IMR-90 (cell line): Measurements from ENCODE around the gene TM9SF4. TPM values are rescaled to one million over a fixed set of nuclear protein-coding genes. Genes with fewer than 3 reads are reported as not detected.

Experiments used
- ATAC-seq: fragments of 200-7000 bp; cut with Tn5 transposase; 2 replicates; pipeline ENCODE4 v1.9.1; 2020; ENCODE audit warnings: low read depth, mild to moderate bottlenecking, moderate library complexity
- BruUV-seq: library from RNA; stranded (reverse); fragments of 400-500 nt; replicated peaks from 2 replicates; lab custom pipeline; 2021; lab: Mats Ljungman, UMichigan
- CTCF ChIA-PET: fragments of 300-600 bp; formaldehyde crosslinking; extraction: SDS; loops from one replicate; lab custom pipeline; 2021; ENCODE audit warnings: antibody characterized with exemption; lab: Yijun Ruan, JAX
- POLR2A ChIA-PET: fragments of 300-600 bp; sonication (Branson Sonifier 250); formaldehyde crosslinking; loops from one replicate; lab custom pipeline; 2022; ENCODE audit warnings: antibody characterized with exemption; ENCODE audit not compliant: unreplicated experiment; lab: Charles Lee
- DNase-seq: peaks from one replicate; pipeline ENCODE4 v3.0.0; 2013
- H2AFZ ChIP-seq: replicated peaks from 2 replicates; pipeline ENCODE3; 2013; ENCODE audit warnings: low read length, mild to moderate bottlenecking; ENCODE audit not compliant: poor library complexity
- H2AK5ac ChIP-seq: 2 replicates; pipeline ENCODE4 v1.6.1; 2013; ENCODE audit warnings: low read depth, low read length, inconsistent platforms
- H2AK9ac ChIP-seq: replicated peaks from 2 replicates; pipeline ENCODE3; 2013; ENCODE audit warnings: mild to moderate bottlenecking, low read depth, low read length, moderate library complexity; ENCODE audit not compliant: poor library complexity
- H2BK120ac ChIP-seq: 2 replicates; pipeline ENCODE4 v1.6.1; 2013; ENCODE audit warnings: low read depth, low read length, inconsistent platforms
- H2BK15ac ChIP-seq: 3 replicates; pipeline ENCODE4 v1.6.1; 2013; ENCODE audit warnings: low read depth, low read length, inconsistent platforms
- H2BK20ac ChIP-seq: 2 replicates; pipeline ENCODE4 v1.6.1; 2013; ENCODE audit warnings: low read depth, mild to moderate bottlenecking, inconsistent platforms, low read length, moderate library complexity
- H2BK5ac ChIP-seq: 2 replicates; pipeline ENCODE4 v1.6.1; 2013; ENCODE audit warnings: mild to moderate bottlenecking, low read depth, low read length, inconsistent platforms; ENCODE audit not compliant: poor library complexity, severe bottlenecking
- H3K14ac ChIP-seq: replicated peaks from 2 replicates; pipeline ENCODE4 v1.6.1; 2013; ENCODE audit warnings: low read depth, low read length, inconsistent platforms
- H3K18ac ChIP-seq: 2 replicates; pipeline ENCODE4 v1.6.1; 2013; ENCODE audit warnings: low read depth, low read length, control low read depth
- H3K23ac ChIP-seq: 2 replicates; pipeline ENCODE4 v1.6.1; 2013; ENCODE audit warnings: low read depth, low read length, inconsistent platforms
- H3K27ac ChIP-seq: 2 replicates; pipeline ENCODE4 v1.5.1; 2013; ENCODE audit warnings: mild to moderate bottlenecking, control low read depth, low read length; ENCODE audit not compliant: insufficient read depth
- H3K27me3 ChIP-seq: 2 replicates; pipeline ENCODE4 v1.6.1; 2013; ENCODE audit warnings: low read length; ENCODE audit not compliant: control insufficient read depth, insufficient read depth
- H3K36me3 ChIP-seq: 2 replicates; pipeline ENCODE4 v1.6.1; 2013; ENCODE audit warnings: low read length, mixed read lengths; ENCODE audit not compliant: control insufficient read depth, insufficient read depth
- H3K4ac ChIP-seq: 2 replicates; pipeline ENCODE4 v1.6.1; 2013; ENCODE audit warnings: low read depth, low read length, inconsistent platforms
- H3K4me1 ChIP-seq: 2 replicates; pipeline ENCODE4 v1.6.1; 2013; ENCODE audit warnings: low read length, mixed read lengths; ENCODE audit not compliant: control insufficient read depth, insufficient read depth
- H3K4me2 ChIP-seq: 2 replicates; pipeline ENCODE4 v1.6.1; 2013; ENCODE audit warnings: low read depth, mild to moderate bottlenecking, control low read depth, low read length, moderate library complexity
- H3K4me3 ChIP-seq: 2 replicates; pipeline ENCODE4 v1.5.1; 2013; ENCODE audit warnings: low read depth, mild to moderate bottlenecking, control low read depth, low read length, moderate library complexity; ENCODE audit not compliant: insufficient read depth
- H3K56ac ChIP-seq: 2 replicates; pipeline ENCODE4 v1.6.1; 2013; ENCODE audit warnings: low read length, inconsistent platforms; ENCODE audit not compliant: insufficient read depth; ENCODE audit errors: extremely low read depth
- H3K79me1 ChIP-seq, 2 experiments: 2 replicates each; pipeline ENCODE4 v1.6.1; 2013; ENCODE audit warnings: low read length in 2 of 2, inconsistent platforms in 1 of 2, low read depth in 1 of 2
- H3K9ac ChIP-seq: 2 replicates; pipeline ENCODE4 v1.6.1; 2013; ENCODE audit warnings: low read depth, low read length, control low read depth
- H3K9me1 ChIP-seq: 2 replicates; pipeline ENCODE4 v1.6.1; 2013; ENCODE audit warnings: low read length, inconsistent platforms; ENCODE audit not compliant: insufficient read depth
- H3K9me3 ChIP-seq: 2 replicates; pipeline ENCODE4 v1.6.1; 2013; ENCODE audit warnings: low read length; ENCODE audit not compliant: control insufficient read depth, insufficient read depth
- H4K20me1 ChIP-seq: 2 replicates; pipeline ENCODE4 v1.6.1; 2013; ENCODE audit warnings: low read length, inconsistent platforms; ENCODE audit not compliant: insufficient read depth
- H4K5ac ChIP-seq: 2 replicates; pipeline ENCODE4 v1.6.1; 2013; ENCODE audit warnings: mild to moderate bottlenecking, low read depth, low read length, control low read depth
- H4K8ac ChIP-seq, 2 experiments: 2 replicates each; pipeline ENCODE4 v1.6.1; 2013; ENCODE audit warnings: low read depth in 2 of 2, low read length in 2 of 2, control low read depth in 1 of 2, inconsistent platforms in 1 of 2
- H4K91ac ChIP-seq: 2 replicates; pipeline ENCODE4 v1.6.1; 2013; ENCODE audit warnings: low read depth, low read length, inconsistent platforms; ENCODE audit not compliant: insufficient read depth
- BHLHE40 ChIP-seq: fragments of 150-350 bp; IDR thresholded peaks from 2 replicates; pipeline ENCODE4 v1.6.1; 2016; ENCODE audit warnings: mild to moderate bottlenecking, low read depth, low read length
- CEBPB ChIP-seq: IDR thresholded peaks from 2 replicates; pipeline ENCODE4 v1.6.1; 2012; ENCODE audit warnings: low read depth, low read length, improper control_type of control experiment
- CHD1 ChIP-seq: IDR thresholded peaks from 2 replicates; pipeline ENCODE4 v1.6.1; 2012; ENCODE audit warnings: low read depth, low read length, improper control_type of control experiment
- MAFK ChIP-seq: IDR thresholded peaks from 2 replicates; pipeline ENCODE4 v1.6.1; 2012; ENCODE audit warnings: low read depth, low read length, improper control_type of control experiment
- MAZ ChIP-seq: IDR thresholded peaks from 2 replicates; pipeline ENCODE4 v1.6.1; 2012; ENCODE audit warnings: low read depth, mild to moderate bottlenecking, low read length, improper control_type of control experiment, moderate library complexity, borderline replicate concordance
- NFE2L2 ChIP-seq: fragments of 150-350 bp; IDR thresholded peaks from 2 replicates; pipeline ENCODE4 v1.6.1; 2016; ENCODE audit warnings: low read depth, mild to moderate bottlenecking, low read length
- RAD21 ChIP-seq: IDR thresholded peaks from 2 replicates; pipeline ENCODE4 v1.6.1; 2012; ENCODE audit warnings: low read length, improper control_type of control experiment
- RCOR1 ChIP-seq: IDR thresholded peaks from 2 replicates; pipeline ENCODE4 v1.6.1; 2012; ENCODE audit warnings: mild to moderate bottlenecking, low read length, improper control_type of control experiment; ENCODE audit not compliant: insufficient replicate concordance
- RFX5 ChIP-seq: IDR thresholded peaks from 2 replicates; pipeline ENCODE4 v1.8.0; 2012; ENCODE audit warnings: low read depth, mild to moderate bottlenecking, low read length, moderate library complexity
- SMC3 ChIP-seq: fragments of 150-350 bp; IDR thresholded peaks from 2 replicates; pipeline ENCODE4 v1.6.1; 2016; ENCODE audit warnings: low read depth, mild to moderate bottlenecking, antibody characterized with exemption, low read length, moderate library complexity
- WGBS, 2 experiments: methylation state at CpG; one replicate each; pipeline versions ENCODE4 v1.1.5 to v1.1.7; 2013; ENCODE audit warnings: missing lambda C conversion rate in 2 of 2; ENCODE audit not compliant: insufficient read length in 1 of 2; ENCODE audit errors: extremely low coverage in 2 of 2; 5-methylcytosine and 5-hydroxymethylcytosine counted together
- dilution Hi-C: fragments of 300-500 bp; cut with HindIII; formaldehyde crosslinking; loops from one replicate; pipeline ENCODE4 v1.14.3; 2018; ENCODE audit warnings: low sequenced_read_pairs; ENCODE audit not compliant: unreplicated experiment
- in situ Hi-C: fragments of 300-500 bp; cut with MboI; formaldehyde crosslinking; loops from 3 replicates; pipeline ENCODE4 v1.14.3; 2019; ENCODE audit warnings: low sequenced_read_pairs, inconsistent platforms, mixed read lengths
- intact Hi-C: fragments of 100-400 bp; cut with micrococcal nuclease; formaldehyde crosslinking; loops from 2 replicates; pipeline ENCODE4 v1.10.0; 2022
- polyA plus RNA-seq, 3 experiments: library from polyadenylated mRNA; depleted of rRNA; stranded (reverse); fragments of >200 nt; gene quantifications; 2 replicates each; pipeline ENCODE4 v1.2.3, GENCODE V29; 2012; ENCODE audit warnings: low replicate concordance in 1 of 3
- total RNA-seq: library from RNA; depleted of rRNA; stranded (reverse); fragments of >200 nt; gene quantifications from 2 replicates; pipeline ENCODE4 v1.2.3, GENCODE V29; 2012
- TF ChIP-seq, protein P1 (sequence below): fragments of 150-350 bp; IDR thresholded peaks from 2 replicates; pipeline ENCODE4 v1.6.1; 2017; ENCODE audit warnings: mild to moderate bottlenecking, antibody characterized with exemption, low read length, low read depth
- TF ChIP-seq, protein P2 (sequence below): fragments of 150-350 bp; IDR thresholded peaks from 2 replicates; pipeline ENCODE4 v1.6.1; 2016; ENCODE audit warnings: low read depth, mild to moderate bottlenecking, low read length, moderate library complexity, borderline replicate concordance

TM9SF4 gene
- total and polyA plus RNA-seq, 2 of the 4 experiments (the other 2 are of a cell fraction) = 35.3 to 59.1 TPM

DNA sequence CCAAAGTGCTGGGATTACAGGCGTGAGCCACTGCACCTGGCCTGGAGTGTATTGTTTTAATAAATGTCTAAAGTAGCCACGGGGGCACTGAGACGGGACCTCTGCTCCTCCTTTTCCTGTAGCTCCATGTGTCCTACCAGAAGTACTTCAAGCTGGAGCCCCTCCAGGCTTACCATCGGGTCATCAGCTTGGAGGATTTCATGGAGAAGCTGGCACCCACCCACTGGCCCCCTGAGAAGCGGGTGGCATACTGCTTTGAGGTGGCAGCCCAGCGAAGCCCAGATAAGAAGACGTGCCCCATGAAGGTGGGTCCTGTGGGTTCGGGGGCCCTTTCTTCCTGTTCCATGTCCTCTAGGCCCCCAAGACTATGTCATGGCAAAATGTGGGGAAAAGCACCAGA lies 105.6 kb downstream of the TM9SF4 start:
- peaks cover 11 to 38% of the 10 kb centered on the region in 2 experiments for H3K79me1 ChIP-seq
- no TSS peak for BruUV-seq
- TF ChIP-seq CEBPB = no peak
- no peak for TF ChIP-seq NFE2L2
- no peak for TF ChIP-seq CHD1
- TF ChIP-seq SMC3 = no peak
- no peak for TF ChIP-seq RCOR1
- TF ChIP-seq, protein P1, sequence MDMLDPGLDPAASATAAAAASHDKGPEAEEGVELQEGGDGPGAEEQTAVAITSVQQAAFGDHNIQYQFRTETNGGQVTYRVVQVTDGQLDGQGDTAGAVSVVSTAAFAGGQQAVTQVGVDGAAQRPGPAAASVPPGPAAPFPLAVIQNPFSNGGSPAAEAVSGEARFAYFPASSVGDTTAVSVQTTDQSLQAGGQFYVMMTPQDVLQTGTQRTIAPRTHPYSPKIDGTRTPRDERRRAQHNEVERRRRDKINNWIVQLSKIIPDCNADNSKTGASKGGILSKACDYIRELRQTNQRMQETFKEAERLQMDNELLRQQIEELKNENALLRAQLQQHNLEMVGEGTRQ = no peak
- TF ChIP-seq, protein P2, sequence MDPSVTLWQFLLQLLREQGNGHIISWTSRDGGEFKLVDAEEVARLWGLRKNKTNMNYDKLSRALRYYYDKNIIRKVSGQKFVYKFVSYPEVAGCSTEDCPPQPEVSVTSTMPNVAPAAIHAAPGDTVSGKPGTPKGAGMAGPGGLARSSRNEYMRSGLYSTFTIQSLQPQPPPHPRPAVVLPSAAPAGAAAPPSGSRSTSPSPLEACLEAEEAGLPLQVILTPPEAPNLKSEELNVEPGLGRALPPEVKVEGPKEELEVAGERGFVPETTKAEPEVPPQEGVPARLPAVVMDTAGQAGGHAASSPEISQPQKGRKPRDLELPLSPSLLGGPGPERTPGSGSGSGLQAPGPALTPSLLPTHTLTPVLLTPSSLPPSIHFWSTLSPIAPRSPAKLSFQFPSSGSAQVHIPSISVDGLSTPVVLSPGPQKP = no peak
- no peak for TF ChIP-seq RFX5
- no peak for TF ChIP-seq RAD21
- no peak for TF ChIP-seq MAZ
- TF ChIP-seq MAFK = no peak
- TF ChIP-seq BHLHE40 = no peak
- no peaks in the 10 kb centered on the region for H4K20me1 ChIP-seq
- ChIA-PET POLR2A (no interaction called here), CTCF (no interaction called here)
- peaks cover 46% of the 10 kb centered on the region for H3K36me3 ChIP-seq
- no peaks in the 10 kb centered on the region for H3K27me3 ChIP-seq
- H3K14ac ChIP-seq = no peak overlapping the region
- no peak overlapping the region for H4K8ac ChIP-seq
- ATAC-seq = no peak
- H3K27ac ChIP-seq = no peak overlapping the region
- H3K9me1 ChIP-seq = peaks cover 11% of the 10 kb centered on the region; the same call in 1 of the 2 replicates
- H2BK120ac ChIP-seq = no peak overlapping the region
- no peak overlapping the region for H2BK5ac ChIP-seq
- no peak overlapping the region for H3K4me3 ChIP-seq
- H3K56ac ChIP-seq = no peak overlapping the region
- H3K4me1 ChIP-seq = no peaks in the 10 kb centered on the region
- no peak overlapping the region for H2AK5ac ChIP-seq
- no peaks in the 10 kb centered on the region for H3K9me3 ChIP-seq
- in situ Hi-C loops (no loop called here), intact Hi-C loops (no loop called here), dilution Hi-C loops (no loop called here)
- H3K23ac ChIP-seq = no peak overlapping the region
- no peak overlapping the region for H3K4ac ChIP-seq
- H3K18ac ChIP-seq = no peak overlapping the region
- H4K5ac ChIP-seq = no peak overlapping the region
- no peak overlapping the region for H3K4me2 ChIP-seq
- DNase-seq = no peak
- peak overlapping the region; percentile 19 for H2AK9ac ChIP-seq
- H2BK20ac ChIP-seq = no peak overlapping the region
- H2AFZ ChIP-seq = no peak overlapping the region
- H2BK15ac ChIP-seq = no peak overlapping the region
- H4K91ac ChIP-seq = no peak overlapping the region
- WGBS, 2 experiments = 80% methylated on average over 1 of the region's 8 CpGs; no CpG with 5 or more reads in 1 of the 2 experiments
- no peak overlapping the region for H3K9ac ChIP-seq
